ENCODE data around the gene KPNA3.

DNA sequence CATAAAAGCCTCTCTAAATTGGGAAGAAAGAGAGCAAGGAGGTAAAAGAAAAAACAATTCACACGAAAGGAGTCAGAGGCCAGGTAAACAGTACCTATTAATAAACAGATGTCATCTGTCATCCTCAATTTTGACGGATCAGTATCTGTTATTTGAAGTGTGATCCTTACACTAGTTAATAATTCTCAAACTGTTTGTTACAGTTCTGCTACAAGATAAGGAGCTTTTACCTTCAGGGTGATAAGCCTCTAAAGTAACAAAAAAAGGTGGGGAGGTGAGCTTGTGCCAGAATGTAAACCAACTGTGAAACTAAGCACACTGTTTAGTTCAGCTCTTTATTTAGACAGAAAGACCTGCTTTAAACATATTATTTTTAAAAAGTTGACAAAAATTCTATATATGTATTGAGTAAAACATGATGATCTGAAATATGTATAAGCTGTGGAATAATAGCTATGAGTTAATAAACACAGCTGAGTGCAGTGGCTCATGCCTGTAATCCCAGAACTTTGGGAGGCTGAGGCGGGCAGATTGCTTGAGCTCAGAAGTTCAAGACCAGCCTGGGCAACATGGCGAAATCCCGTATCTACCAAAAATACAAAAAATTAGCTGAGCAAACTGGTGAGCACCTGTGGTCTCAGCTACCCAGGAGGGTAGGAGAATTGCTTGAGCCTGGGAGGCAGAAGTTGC, 52.8 kb downstream of the KPNA3 start:
- TF ChIP-seq, protein P1, sequence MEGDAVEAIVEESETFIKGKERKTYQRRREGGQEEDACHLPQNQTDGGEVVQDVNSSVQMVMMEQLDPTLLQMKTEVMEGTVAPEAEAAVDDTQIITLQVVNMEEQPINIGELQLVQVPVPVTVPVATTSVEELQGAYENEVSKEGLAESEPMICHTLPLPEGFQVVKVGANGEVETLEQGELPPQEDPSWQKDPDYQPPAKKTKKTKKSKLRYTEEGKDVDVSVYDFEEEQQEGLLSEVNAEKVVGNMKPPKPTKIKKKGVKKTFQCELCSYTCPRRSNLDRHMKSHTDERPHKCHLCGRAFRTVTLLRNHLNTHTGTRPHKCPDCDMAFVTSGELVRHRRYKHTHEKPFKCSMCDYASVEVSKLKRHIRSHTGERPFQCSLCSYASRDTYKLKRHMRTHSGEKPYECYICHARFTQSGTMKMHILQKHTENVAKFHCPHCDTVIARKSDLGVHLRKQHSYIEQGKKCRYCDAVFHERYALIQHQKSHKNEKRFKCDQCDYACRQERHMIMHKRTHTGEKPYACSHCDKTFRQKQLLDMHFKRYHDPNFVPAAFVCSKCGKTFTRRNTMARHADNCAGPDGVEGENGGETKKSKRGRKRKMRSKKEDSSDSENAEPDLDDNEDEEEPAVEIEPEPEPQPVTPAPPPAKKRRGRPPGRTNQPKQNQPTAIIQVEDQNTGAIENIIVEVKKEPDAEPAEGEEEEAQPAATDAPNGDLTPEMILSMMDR (IDR thresholded peaks at IDR 0.05): no peak
- TF ChIP-seq POLR2A (IDR thresholded peaks at IDR 0.05): no peak
